GM23338 (cell line): ENCODE results near the gene PLN. TPM values are rescaled to one million over a fixed set of nuclear protein-coding genes. Genes with fewer than 3 reads are reported as not detected.

Experiments used
- ATAC-seq: fragments of 200-7000 bp; cut with Tn5 transposase; 3 replicates; pipeline ENCODE4 v1.9.1; 2020
- DNase-seq: peaks from one replicate; pipeline ENCODE4 v3.0.0-alpha.2; 2015; ENCODE audit warnings: low spot score
- H2AFZ ChIP-seq: fragments of 200-600 bp; sonication (generic); 2 replicates; pipeline ENCODE4 v1.8.0; 2016; ENCODE audit warnings: antibody characterized with exemption, mild to moderate bottlenecking, moderate library complexity
- H3F3A ChIP-seq: fragments of 200-600 bp; sonication (generic); replicated peaks from 2 replicates; pipeline ENCODE4 v1.8.0; 2017; ENCODE audit warnings: antibody characterized with exemption, mixed run types, low read depth
- H3K27ac ChIP-seq: fragments of 200-600 bp; sonication (generic); 2 replicates; pipeline ENCODE4 v1.6.1; 2016; ENCODE audit warnings: low read depth
- H3K27me3 ChIP-seq: fragments of 200-600 bp; sonication (generic); 2 replicates; pipeline ENCODE4 v1.8.0; 2016; ENCODE audit warnings: mild to moderate bottlenecking, mixed run types, moderate library complexity; ENCODE audit not compliant: insufficient read depth
- H3K36me3 ChIP-seq: fragments of 200-600 bp; sonication (generic); 2 replicates; pipeline ENCODE4 v1.8.0; 2016; ENCODE audit warnings: mild to moderate bottlenecking; ENCODE audit not compliant: insufficient read depth
- H3K4me1 ChIP-seq: fragments of 200-600 bp; sonication (generic); 2 replicates; pipeline ENCODE4 v1.8.0; 2016; ENCODE audit warnings: mild to moderate bottlenecking, moderate library complexity; ENCODE audit not compliant: insufficient read depth
- H3K4me2 ChIP-seq: fragments of 200-600 bp; sonication (generic); 2 replicates; pipeline ENCODE4 v1.7.1; 2017; ENCODE audit warnings: mixed run types
- H3K4me3 ChIP-seq: fragments of 200-600 bp; sonication (generic); 2 replicates; pipeline ENCODE4 v1.6.1; 2016; ENCODE audit warnings: mixed run types
- H3K79me2 ChIP-seq: fragments of 200-600 bp; sonication (generic); replicated peaks from 2 replicates; pipeline ENCODE4 v1.8.0; 2017; ENCODE audit warnings: mild to moderate bottlenecking; ENCODE audit not compliant: insufficient read depth
- H3K9me2 ChIP-seq: fragments of 200-600 bp; sonication (generic); 2 replicates; pipeline ENCODE4 v1.8.0; 2017; ENCODE audit not compliant: insufficient read depth
- H4K20me1 ChIP-seq: fragments of 200-600 bp; sonication (generic); replicated peaks from 2 replicates; pipeline ENCODE4 v1.8.0; 2017; ENCODE audit warnings: mild to moderate bottlenecking; ENCODE audit not compliant: insufficient read depth
- H3K27ac Mint-ChIP-seq: 2 replicates; pipeline ENCODE4 v1.8.0; 2020; ENCODE audit warnings: inconsistent platforms, mild to moderate bottlenecking, moderate library complexity, mixed read lengths
- H3K27me3 Mint-ChIP-seq: 3 replicates; pipeline ENCODE4 v1.8.0; 2022; ENCODE audit warnings: low read depth, mild to moderate bottlenecking, moderate library complexity, mixed read lengths, inconsistent platforms; ENCODE audit not compliant: insufficient read depth, poor library complexity
- H3K36me3 Mint-ChIP-seq: 3 replicates; pipeline ENCODE4 v1.8.0; 2021; ENCODE audit warnings: low read depth, mild to moderate bottlenecking, inconsistent platforms, moderate library complexity, mixed read lengths
- H3K4me1 Mint-ChIP-seq: 3 replicates; pipeline ENCODE4 v1.8.0; 2020; ENCODE audit warnings: mild to moderate bottlenecking, inconsistent platforms, mixed read lengths
- H3K4me3 Mint-ChIP-seq: 3 replicates; pipeline ENCODE4 v1.8.0; 2021; ENCODE audit warnings: moderate library complexity, mild to moderate bottlenecking, inconsistent platforms, mixed read lengths
- H3K9me3 Mint-ChIP-seq: 3 replicates; pipeline ENCODE4 v1.8.0; 2020; ENCODE audit warnings: moderate library complexity, mild to moderate bottlenecking, inconsistent platforms, mixed read lengths
- CREB1 ChIP-seq: fragments of 250-450 bp; sonication (Bioruptor Pico); IDR thresholded peaks from 2 replicates; pipeline ENCODE4 v1.5.0; 2020; ENCODE audit warnings: low read depth, mild to moderate bottlenecking, moderate library complexity
- EZH2 ChIP-seq: fragments of 200-600 bp; sonication (generic); IDR thresholded peaks from one replicate; pipeline ENCODE4 v1.8.0; 2017; ENCODE audit warnings: antibody characterized with exemption, mild to moderate bottlenecking, low read depth; ENCODE audit not compliant: unreplicated experiment
- JUNB ChIP-seq: IDR thresholded peaks from one replicate; pipeline ENCODE4 v1.6.1; 2016; ENCODE audit warnings: antibody characterized with exemption; ENCODE audit not compliant: unreplicated experiment
- NANOG ChIP-seq: IDR thresholded peaks from 2 replicates; pipeline ENCODE4 v1.6.1; 2016; ENCODE audit warnings: antibody characterized with exemption, borderline replicate concordance
- ZNF114 ChIP-seq: fragments of 250-450 bp; sonication (Bioruptor Pico); IDR thresholded peaks from 2 replicates; pipeline ENCODE4 v1.5.0; 2020; ENCODE audit warnings: mild to moderate bottlenecking, moderate library complexity
- polyA plus RNA-seq: library from polyadenylated mRNA; unstranded; fragments of >200 nt; fragmentation: Nextera tagmentation; extraction: Ambion mirVana; gene quantifications from 2 replicates; pipeline ENCODE4 v1.2.1, GENCODE V29; 2016
- total RNA-seq: library from RNA; depleted of rRNA; stranded (reverse); fragments of >200 nt; shearing (Covaris generic); gene quantifications from 2 replicates; pipeline ENCODE4 v1.2.3, GENCODE V29; 2014
- TF ChIP-seq, protein P1 (sequence below): IDR thresholded peaks from one replicate; pipeline ENCODE4 v1.6.1; 2018; ENCODE audit warnings: antibody characterized with exemption; ENCODE audit not compliant: unreplicated experiment
- TF ChIP-seq, protein P2 (sequence below): fragments of 250-450 bp; sonication (Bioruptor Pico); IDR thresholded peaks from 2 replicates; pipeline ENCODE4 v1.5.0; 2020; ENCODE audit warnings: mild to moderate bottlenecking, moderate library complexity
- TF ChIP-seq, protein P3 (sequence below), 2 experiments: fragments of 200-600 bp in 1 of 2; sonication (generic) in 1 of 2; conservative IDR thresholded peaks; 2 replicates each; pipeline versions ENCODE4 v1.5.1 to v1.6.1; 2016 to 2017; ENCODE audit warnings: antibody characterized with exemption in 2 of 2, low read depth in 2 of 2, mild to moderate bottlenecking in 2 of 2, moderate library complexity in 1 of 2

PLN gene
- total and polyA plus RNA-seq, 2 experiments from 2014 or later = 0.10 TPM; not detected in 1

DNA sequence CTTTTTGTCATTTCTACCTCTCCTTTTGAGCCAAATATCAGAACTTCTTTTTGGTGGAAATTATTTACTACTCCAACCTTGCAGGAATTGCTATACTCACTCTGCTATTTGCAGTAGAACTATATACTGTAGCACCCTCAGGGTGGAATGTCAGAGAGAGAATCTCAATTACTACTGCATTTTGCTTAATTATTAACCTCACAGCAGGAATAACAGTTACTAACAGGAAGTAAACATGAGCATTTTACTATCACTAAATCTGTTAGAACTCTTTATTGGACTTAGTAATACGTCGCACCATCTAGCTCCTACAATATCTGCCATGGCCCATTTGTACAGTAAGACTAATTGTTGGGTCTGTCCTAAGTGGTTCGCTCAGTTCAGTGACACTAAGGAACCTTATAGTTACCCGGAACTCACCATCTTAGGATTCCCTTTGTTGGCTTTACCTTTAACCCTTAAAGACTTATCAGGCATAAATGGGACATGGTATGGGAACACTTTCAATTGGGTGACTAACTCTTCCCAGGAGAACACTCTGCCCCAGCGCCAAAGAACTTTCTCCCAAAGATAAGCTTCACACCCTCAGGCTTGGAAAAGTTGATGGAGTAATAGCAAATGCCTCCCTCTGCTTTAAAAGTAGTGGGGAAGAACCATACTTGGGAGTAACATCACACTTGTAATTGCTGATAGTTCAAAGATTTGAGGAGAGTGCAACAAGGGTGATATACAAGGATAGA, 38.8 kb downstream of the PLN start (continued):
- TF ChIP-seq, protein P1, sequence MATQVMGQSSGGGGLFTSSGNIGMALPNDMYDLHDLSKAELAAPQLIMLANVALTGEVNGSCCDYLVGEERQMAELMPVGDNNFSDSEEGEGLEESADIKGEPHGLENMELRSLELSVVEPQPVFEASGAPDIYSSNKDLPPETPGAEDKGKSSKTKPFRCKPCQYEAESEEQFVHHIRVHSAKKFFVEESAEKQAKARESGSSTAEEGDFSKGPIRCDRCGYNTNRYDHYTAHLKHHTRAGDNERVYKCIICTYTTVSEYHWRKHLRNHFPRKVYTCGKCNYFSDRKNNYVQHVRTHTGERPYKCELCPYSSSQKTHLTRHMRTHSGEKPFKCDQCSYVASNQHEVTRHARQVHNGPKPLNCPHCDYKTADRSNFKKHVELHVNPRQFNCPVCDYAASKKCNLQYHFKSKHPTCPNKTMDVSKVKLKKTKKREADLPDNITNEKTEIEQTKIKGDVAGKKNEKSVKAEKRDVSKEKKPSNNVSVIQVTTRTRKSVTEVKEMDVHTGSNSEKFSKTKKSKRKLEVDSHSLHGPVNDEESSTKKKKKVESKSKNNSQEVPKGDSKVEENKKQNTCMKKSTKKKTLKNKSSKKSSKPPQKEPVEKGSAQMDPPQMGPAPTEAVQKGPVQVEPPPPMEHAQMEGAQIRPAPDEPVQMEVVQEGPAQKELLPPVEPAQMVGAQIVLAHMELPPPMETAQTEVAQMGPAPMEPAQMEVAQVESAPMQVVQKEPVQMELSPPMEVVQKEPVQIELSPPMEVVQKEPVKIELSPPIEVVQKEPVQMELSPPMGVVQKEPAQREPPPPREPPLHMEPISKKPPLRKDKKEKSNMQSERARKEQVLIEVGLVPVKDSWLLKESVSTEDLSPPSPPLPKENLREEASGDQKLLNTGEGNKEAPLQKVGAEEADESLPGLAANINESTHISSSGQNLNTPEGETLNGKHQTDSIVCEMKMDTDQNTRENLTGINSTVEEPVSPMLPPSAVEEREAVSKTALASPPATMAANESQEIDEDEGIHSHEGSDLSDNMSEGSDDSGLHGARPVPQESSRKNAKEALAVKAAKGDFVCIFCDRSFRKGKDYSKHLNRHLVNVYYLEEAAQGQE = no peak

DNA sequence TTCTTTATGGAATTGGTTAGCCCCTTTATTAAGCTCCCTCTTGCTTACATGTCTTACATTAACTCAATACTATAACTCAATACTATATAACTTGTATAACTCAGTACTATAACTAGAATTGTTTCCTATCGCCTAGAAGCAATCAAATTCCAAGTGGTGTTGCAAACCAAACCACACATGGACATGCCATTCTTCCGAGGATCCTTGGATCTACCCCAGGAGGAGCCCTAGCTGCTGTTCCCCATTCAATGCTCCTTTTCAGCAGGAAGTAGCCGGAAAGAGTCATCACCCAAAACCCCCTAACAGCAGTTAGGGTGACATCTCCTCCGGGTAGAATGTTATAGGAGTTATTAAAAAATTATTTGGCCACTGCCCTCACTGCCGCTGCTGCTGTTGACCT, 40.5 kb downstream of the PLN start:
- H3K4me1 ChIP-seq = peaks cover 18% of the 10 kb centered on the region
- no peak for DNase-seq
- no peaks in the 10 kb centered on the region for H3F3A ChIP-seq
- no peak overlapping the region for H3K27ac ChIP-seq
- H3K36me3 ChIP-seq = no peaks in the 10 kb centered on the region
- peaks cover 17% of the 10 kb centered on the region for H3K4me1 Mint-ChIP-seq
- no peaks in the 10 kb centered on the region for H3K79me2 ChIP-seq
- no peaks in the 10 kb centered on the region for H4K20me1 ChIP-seq
- no peak overlapping the region for H2AFZ ChIP-seq
- no peaks in the 10 kb centered on the region for H3K9me3 Mint-ChIP-seq
- H3K27ac Mint-ChIP-seq = no peak overlapping the region
- peaks cover 7% of the 10 kb centered on the region for H3K27me3 Mint-ChIP-seq
- no peak overlapping the region for H3K4me2 ChIP-seq
- H3K36me3 Mint-ChIP-seq = no peaks in the 10 kb centered on the region
- H3K9me2 ChIP-seq = no peaks in the 10 kb centered on the region
- H3K4me3 Mint-ChIP-seq = no peak overlapping the region
- no peak overlapping the region for H3K4me3 ChIP-seq
- no peaks in the 10 kb centered on the region for H3K27me3 ChIP-seq
- no peak for ATAC-seq
- TF ChIP-seq, protein P1 = no peak
- TF ChIP-seq, protein P2, sequence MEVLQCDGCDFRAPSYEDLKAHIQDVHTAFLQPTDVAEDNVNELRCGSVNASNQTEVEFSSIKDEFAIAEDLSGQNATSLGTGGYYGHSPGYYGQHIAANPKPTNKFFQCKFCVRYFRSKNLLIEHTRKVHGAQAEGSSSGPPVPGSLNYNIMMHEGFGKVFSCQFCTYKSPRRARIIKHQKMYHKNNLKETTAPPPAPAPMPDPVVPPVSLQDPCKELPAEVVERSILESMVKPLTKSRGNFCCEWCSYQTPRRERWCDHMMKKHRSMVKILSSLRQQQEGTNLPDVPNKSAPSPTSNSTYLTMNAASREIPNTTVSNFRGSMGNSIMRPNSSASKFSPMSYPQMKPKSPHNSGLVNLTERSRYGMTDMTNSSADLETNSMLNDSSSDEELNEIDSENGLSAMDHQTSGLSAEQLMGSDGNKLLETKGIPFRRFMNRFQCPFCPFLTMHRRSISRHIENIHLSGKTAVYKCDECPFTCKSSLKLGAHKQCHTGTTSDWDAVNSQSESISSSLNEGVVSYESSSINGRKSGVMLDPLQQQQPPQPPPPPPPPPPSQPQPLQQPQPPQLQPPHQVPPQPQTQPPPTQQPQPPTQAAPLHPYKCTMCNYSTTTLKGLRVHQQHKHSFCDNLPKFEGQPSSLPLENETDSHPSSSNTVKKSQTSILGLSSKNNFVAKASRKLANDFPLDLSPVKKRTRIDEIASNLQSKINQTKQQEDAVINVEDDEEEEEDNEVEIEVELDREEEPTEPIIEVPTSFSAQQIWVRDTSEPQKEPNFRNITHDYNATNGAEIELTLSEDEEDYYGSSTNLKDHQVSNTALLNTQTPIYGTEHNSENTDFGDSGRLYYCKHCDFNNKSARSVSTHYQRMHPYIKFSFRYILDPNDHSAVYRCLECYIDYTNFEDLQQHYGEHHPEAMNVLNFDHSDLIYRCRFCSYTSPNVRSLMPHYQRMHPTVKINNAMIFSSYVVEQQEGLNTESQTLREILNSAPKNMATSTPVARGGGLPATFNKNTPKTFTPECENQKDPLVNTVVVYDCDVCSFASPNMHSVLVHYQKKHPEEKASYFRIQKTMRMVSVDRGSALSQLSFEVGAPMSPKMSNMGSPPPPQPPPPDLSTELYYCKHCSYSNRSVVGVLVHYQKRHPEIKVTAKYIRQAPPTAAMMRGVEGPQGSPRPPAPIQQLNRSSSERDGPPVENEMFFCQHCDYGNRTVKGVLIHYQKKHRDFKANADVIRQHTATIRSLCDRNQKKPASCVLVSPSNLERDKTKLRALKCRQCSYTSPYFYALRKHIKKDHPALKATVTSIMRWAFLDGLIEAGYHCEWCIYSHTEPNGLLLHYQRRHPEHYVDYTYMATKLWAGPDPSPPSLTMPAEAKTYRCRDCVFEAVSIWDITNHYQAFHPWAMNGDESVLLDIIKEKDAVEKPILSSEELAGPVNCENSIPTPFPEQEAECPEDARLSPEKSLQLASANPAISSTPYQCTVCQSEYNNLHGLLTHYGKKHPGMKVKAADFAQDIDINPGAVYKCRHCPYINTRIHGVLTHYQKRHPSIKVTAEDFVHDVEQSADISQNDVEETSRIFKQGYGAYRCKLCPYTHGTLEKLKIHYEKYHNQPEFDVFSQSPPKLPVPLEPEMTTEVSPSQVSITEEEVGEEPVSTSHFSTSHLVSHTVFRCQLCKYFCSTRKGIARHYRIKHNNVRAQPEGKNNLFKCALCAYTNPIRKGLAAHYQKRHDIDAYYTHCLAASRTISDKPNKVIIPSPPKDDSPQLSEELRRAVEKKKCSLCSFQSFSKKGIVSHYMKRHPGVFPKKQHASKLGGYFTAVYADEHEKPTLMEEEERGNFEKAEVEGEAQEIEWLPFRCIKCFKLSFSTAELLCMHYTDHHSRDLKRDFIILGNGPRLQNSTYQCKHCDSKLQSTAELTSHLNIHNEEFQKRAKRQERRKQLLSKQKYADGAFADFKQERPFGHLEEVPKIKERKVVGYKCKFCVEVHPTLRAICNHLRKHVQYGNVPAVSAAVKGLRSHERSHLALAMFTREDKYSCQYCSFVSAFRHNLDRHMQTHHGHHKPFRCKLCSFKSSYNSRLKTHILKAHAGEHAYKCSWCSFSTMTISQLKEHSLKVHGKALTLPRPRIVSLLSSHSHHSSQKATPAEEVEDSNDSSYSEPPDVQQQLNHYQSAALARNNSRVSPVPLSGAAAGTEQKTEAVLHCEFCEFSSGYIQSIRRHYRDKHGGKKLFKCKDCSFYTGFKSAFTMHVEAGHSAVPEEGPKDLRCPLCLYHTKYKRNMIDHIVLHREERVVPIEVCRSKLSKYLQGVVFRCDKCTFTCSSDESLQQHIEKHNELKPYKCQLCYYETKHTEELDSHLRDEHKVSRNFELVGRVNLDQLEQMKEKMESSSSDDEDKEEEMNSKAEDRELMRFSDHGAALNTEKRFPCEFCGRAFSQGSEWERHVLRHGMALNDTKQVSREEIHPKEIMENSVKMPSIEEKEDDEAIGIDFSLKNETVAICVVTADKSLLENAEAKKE = no peak
- TF ChIP-seq JUNB = no peak
- no peak for TF ChIP-seq ZNF114 (CRISPR knock-in tag)
- no peak for TF ChIP-seq EZH2
- TF ChIP-seq, protein P3, sequence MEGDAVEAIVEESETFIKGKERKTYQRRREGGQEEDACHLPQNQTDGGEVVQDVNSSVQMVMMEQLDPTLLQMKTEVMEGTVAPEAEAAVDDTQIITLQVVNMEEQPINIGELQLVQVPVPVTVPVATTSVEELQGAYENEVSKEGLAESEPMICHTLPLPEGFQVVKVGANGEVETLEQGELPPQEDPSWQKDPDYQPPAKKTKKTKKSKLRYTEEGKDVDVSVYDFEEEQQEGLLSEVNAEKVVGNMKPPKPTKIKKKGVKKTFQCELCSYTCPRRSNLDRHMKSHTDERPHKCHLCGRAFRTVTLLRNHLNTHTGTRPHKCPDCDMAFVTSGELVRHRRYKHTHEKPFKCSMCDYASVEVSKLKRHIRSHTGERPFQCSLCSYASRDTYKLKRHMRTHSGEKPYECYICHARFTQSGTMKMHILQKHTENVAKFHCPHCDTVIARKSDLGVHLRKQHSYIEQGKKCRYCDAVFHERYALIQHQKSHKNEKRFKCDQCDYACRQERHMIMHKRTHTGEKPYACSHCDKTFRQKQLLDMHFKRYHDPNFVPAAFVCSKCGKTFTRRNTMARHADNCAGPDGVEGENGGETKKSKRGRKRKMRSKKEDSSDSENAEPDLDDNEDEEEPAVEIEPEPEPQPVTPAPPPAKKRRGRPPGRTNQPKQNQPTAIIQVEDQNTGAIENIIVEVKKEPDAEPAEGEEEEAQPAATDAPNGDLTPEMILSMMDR (conservative IDR thresholded peaks at IDR 0.05; ENCODE audit: low read depth in 2 of 2) = no peak
- TF ChIP-seq NANOG = no peak
- no peak for TF ChIP-seq CREB1 (CRISPR knock-in tag)
